Left ventricle myocardium superior (tissue), 1 donor: ENCODE measurements around the gene LNX2. TPM values are rescaled to one million over a fixed set of nuclear protein-coding genes. Genes with fewer than 3 reads are reported as not detected.

ENCODE experiments used
- total RNA-seq: library from RNA; stranded (reverse); fragmentation: NEBNext Ultra II Directional; extraction: Animal tissue kit (Norgen Biotek cat#: 25700); gene quantifications from one replicate; pipeline ENCODE4 v1.2.1, GENCODE V29; 2021
- donor health status: DM: no; HTN: yes; CAD: no; lungs with severe emphysema.

The LNX2 gene
- total RNA-seq, 1 donor from 2014 or later: 11.4 TPM

Other genes starting within 250 kb of the LNX2 start
- 227 TPM for gene GTF3A, start 195.9 kb downstream of the LNX2 start, total RNA-seq
- 179 TPM for gene MTIF3, start 170.0 kb downstream of the LNX2 start, total RNA-seq
- gene POLR1D, start 1.4 kb upstream of the LNX2 start, total RNA-seq: 97.4 TPM
- not detected for gene GSX1, start 172.0 kb upstream of the LNX2 start, total RNA-seq